Measurements from ENCODE around the gene MTARC1.
A peak's percentile ranks its signal among the peaks of the same experiment; 100 is the strongest.

Gene MTARC1

GRCh38 chr1:220824031-220824989 lies 37.6 kb downstream of the MTARC1 start:
- peaks cover 7% of the 10 kb centered on the region for H3K4me1 ChIP-seq (ENCODE audit: control insufficient read depth, insufficient read depth, low read depth, low read length)
- no peak overlapping the region for H2AK5ac ChIP-seq (ENCODE audit: low read length, severe bottlenecking)
- peak overlapping the region; percentile 40 to 78 for H3K18ac ChIP-seq (ENCODE audit: low read depth in 1 of 2, low read length in 2 of 2)
- 88% methylated on average over 8 of the region's 9 CpGs for WGBS
- peak overlapping the region in 1 of 2 experiments; percentile 73 for H3K23ac ChIP-seq (ENCODE audit: low read length in 2 of 2)
- H3K4ac ChIP-seq (ENCODE audit: low read depth in 1 of 2, low read length in 2 of 2) = peak overlapping the region; percentile 7 to 40
- H3K27me3 ChIP-seq (ENCODE audit: control insufficient read depth in 1 of 2, insufficient read depth in 1 of 2, low read length in 2 of 2) = peaks cover 0 to 5% of the 10 kb centered on the region in 2 experiments
- no peaks in the 10 kb centered on the region for H3K36me3 ChIP-seq (ENCODE audit: control insufficient read depth in 1 of 2, insufficient read depth in 2 of 2, low read depth in 1 of 2, low read length in 2 of 2)
- no peak overlapping the region for H2BK5ac ChIP-seq (ENCODE audit: low read depth, low read length, poor library complexity, severe bottlenecking)
- peak overlapping the region; percentile 69 to 83 for H2BK12ac ChIP-seq (ENCODE audit: low read length in 2 of 2)
- H3K79me1 ChIP-seq (replicated peaks; ENCODE audit: low read length, poor library complexity, severe bottlenecking) = no peaks in the 10 kb centered on the region
- no peaks in the 10 kb centered on the region for H3K9me3 ChIP-seq (ENCODE audit: control insufficient read depth, low read length)
- no peak overlapping the region for H3K4me2 ChIP-seq (ENCODE audit: low read length, poor library complexity, severe bottlenecking)
- no peak overlapping the region for H3K4me3 ChIP-seq (ENCODE audit: insufficient read depth in 1 of 2, low read depth in 1 of 2, low read length in 2 of 2)
- no peak overlapping the region for H3K9ac ChIP-seq (ENCODE audit: low read length)
- no peak overlapping the region for H4K8ac ChIP-seq (ENCODE audit: low read length)
- H4K91ac ChIP-seq (ENCODE audit: low read length) = peak overlapping the region; percentile 64
- peak; percentile 32 for DNase-seq
- H3K27ac ChIP-seq (ENCODE audit: low read length, poor library complexity, severe bottlenecking) = no peak overlapping the region
- no peak overlapping the region for H2AFZ ChIP-seq (ENCODE audit: low read depth, low read length)
- peak overlapping the region in 1 of 2 experiments; percentile 65 for H3K14ac ChIP-seq (ENCODE audit: low read length in 2 of 2)
- H2BK15ac ChIP-seq (ENCODE audit: low read depth, poor library complexity, severe bottlenecking) = no peak overlapping the region
- H2BK120ac ChIP-seq (ENCODE audit: low read depth, low read length) = no peak overlapping the region

DNA sequence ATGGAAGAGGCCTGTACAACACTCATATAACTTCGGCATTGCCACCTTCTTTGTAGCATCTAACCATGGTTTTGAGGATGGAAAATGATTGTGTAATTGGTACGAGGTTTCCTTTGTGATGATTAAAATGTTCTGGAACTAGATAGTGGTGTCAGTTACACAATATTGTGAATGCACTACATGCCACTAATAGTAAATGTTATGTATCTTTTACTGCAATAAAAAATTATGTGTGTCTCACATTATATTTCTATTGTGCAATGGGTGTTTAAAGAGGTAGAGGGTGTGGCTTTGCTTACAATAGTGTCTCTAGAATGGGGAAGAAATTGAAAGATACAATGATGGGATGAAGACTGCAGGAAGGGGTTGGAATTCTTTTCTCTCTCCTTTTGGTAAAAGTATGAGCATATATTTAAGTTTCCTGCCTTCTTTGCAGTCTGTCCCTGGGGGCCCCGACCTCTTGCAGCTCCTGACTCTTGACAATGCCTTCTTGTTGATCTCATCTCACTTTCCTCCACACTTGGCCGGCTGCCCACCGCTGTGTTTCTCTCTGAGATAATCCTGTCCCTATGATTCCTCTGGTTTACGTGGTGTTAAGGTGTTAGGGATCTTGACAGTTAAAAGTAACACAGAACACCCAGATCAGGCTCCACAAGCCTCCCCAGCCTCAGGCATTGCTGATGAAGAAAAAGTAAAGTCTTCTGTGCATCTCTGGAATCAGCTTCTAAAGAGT lies 39.3 kb downstream of the MTARC1 start:
- Histone ChIP-seq H3K4me2 (ENCODE audit: low read length, poor library complexity, severe bottlenecking) (no peak overlapping the region), H3K4me1 (ENCODE audit: control insufficient read depth, insufficient read depth, low read depth, low read length) (peaks cover 6% of the 10 kb centered on the region), H2BK15ac (ENCODE audit: low read depth, poor library complexity, severe bottlenecking) (no peak overlapping the region), H3K27ac (ENCODE audit: low read length, poor library complexity, severe bottlenecking) (no peak overlapping the region), H3K9me3 (ENCODE audit: control insufficient read depth, low read length) (peaks cover 4% of the 10 kb centered on the region), H3K36me3 (ENCODE audit: control insufficient read depth in 1 of 2, insufficient read depth in 2 of 2, low read depth in 1 of 2, low read length in 2 of 2) (no peaks in the 10 kb centered on the region), H3K14ac (ENCODE audit: low read length in 2 of 2) (no peak overlapping the region), H2BK120ac (ENCODE audit: low read depth, low read length) (no peak overlapping the region), H2BK12ac (ENCODE audit: low read length in 2 of 2) (peak overlapping the region; percentile 45 to 97), H3K4ac (ENCODE audit: low read depth in 1 of 2, low read length in 2 of 2) (peak overlapping the region; percentile 40 to 52), H3K79me1 (replicated peaks; ENCODE audit: low read length, poor library complexity, severe bottlenecking) (no peaks in the 10 kb centered on the region), H4K91ac (ENCODE audit: low read length) (peak overlapping the region; percentile 70), H2AFZ (ENCODE audit: low read depth, low read length) (no peak overlapping the region), H4K8ac (ENCODE audit: low read length) (peak overlapping the region; percentile 19), H3K18ac (ENCODE audit: low read depth in 1 of 2, low read length in 2 of 2) (peak overlapping the region; percentile 76 to 89), H2BK5ac (ENCODE audit: low read depth, low read length, poor library complexity, severe bottlenecking) (no peak overlapping the region), H3K23ac (ENCODE audit: low read length in 2 of 2) (no peak overlapping the region), H3K9ac (ENCODE audit: low read length) (no peak overlapping the region), H2AK5ac (ENCODE audit: low read length, severe bottlenecking) (no peak overlapping the region), H3K27me3 (ENCODE audit: control insufficient read depth in 1 of 2, insufficient read depth in 1 of 2, low read length in 2 of 2) (peaks cover 0 to 5% of the 10 kb centered on the region in 2 experiments), H3K4me3 (ENCODE audit: insufficient read depth in 1 of 2, low read depth in 1 of 2, low read length in 2 of 2) (no peak overlapping the region)
- 54% methylated on average over 2 of the region's 6 CpGs for whole genome bisulfite sequencing
- DNase-seq = peak; percentile 43

DNA sequence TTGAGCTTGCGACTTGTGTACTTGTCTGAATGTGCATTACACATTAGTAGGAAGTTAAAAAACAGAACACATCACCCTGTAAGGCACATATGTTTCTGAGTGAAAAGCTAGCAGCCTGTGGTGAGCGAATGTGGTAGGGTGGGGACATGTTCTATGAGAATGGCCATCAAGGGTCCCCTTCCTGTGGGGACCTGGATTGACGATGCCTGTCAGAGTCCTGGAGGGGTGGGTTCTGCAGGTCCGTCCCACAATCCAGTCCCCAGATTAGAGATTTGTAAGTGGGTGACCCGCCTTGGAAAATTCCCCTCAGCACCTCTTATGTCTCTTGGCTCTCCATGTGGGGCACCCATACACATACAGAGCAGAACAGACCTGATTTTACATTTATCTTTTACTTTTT lies 40.0 kb downstream of the MTARC1 start:
- Histone ChIP-seq H4K8ac (ENCODE audit: low read length) (no peak overlapping the region), H2BK5ac (ENCODE audit: low read depth, low read length, poor library complexity, severe bottlenecking) (no peak overlapping the region), H3K14ac (ENCODE audit: low read length in 2 of 2) (no peak overlapping the region), H4K91ac (ENCODE audit: low read length) (peak overlapping the region; percentile 67), H3K36me3 (ENCODE audit: control insufficient read depth in 1 of 2, insufficient read depth in 2 of 2, low read depth in 1 of 2, low read length in 2 of 2) (no peaks in the 10 kb centered on the region), H3K27me3 (ENCODE audit: control insufficient read depth in 1 of 2, insufficient read depth in 1 of 2, low read length in 2 of 2) (peaks cover 0 to 5% of the 10 kb centered on the region in 2 experiments), H2BK15ac (ENCODE audit: low read depth, poor library complexity, severe bottlenecking) (peak overlapping the region; percentile 91), H3K18ac (ENCODE audit: low read depth in 1 of 2, low read length in 2 of 2) (peak overlapping the region; percentile 76 to 89), H3K4me1 (ENCODE audit: control insufficient read depth, insufficient read depth, low read depth, low read length) (peaks cover 6% of the 10 kb centered on the region), H3K9ac (ENCODE audit: low read length) (no peak overlapping the region), H3K4me3 (ENCODE audit: insufficient read depth in 1 of 2, low read depth in 1 of 2, low read length in 2 of 2) (no peak overlapping the region), H2AK5ac (ENCODE audit: low read length, severe bottlenecking) (no peak overlapping the region), H2BK12ac (ENCODE audit: low read length in 2 of 2) (peak overlapping the region; percentile 45 to 97), H3K79me1 (replicated peaks; ENCODE audit: low read length, poor library complexity, severe bottlenecking) (no peaks in the 10 kb centered on the region), H3K4ac (ENCODE audit: low read depth in 1 of 2, low read length in 2 of 2) (peak overlapping the region; percentile 40 to 51), H2AFZ (ENCODE audit: low read depth, low read length) (no peak overlapping the region), H3K27ac (ENCODE audit: low read length, poor library complexity, severe bottlenecking) (no peak overlapping the region), H3K23ac (ENCODE audit: low read length in 2 of 2) (no peak overlapping the region), H3K9me3 (ENCODE audit: control insufficient read depth, low read length) (peaks cover 9% of the 10 kb centered on the region), H2BK120ac (ENCODE audit: low read depth, low read length) (peak overlapping the region; percentile 62), H3K4me2 (ENCODE audit: low read length, poor library complexity, severe bottlenecking) (no peak overlapping the region)
- DNase-seq = no peak
- WGBS = 96% methylated on average over 5 of the region's 5 CpGs

All from mesenchymal stem cell (in vitro differentiated cells and primary cell).